Measurements from ENCODE around the gene PLPP3.
"Not testable (repeated sequence)": the region's sequence is repeated elsewhere in the genome, so short reads cannot be mapped to it uniquely, and the experiment has no call there.

PLPP3 gene

DNA sequence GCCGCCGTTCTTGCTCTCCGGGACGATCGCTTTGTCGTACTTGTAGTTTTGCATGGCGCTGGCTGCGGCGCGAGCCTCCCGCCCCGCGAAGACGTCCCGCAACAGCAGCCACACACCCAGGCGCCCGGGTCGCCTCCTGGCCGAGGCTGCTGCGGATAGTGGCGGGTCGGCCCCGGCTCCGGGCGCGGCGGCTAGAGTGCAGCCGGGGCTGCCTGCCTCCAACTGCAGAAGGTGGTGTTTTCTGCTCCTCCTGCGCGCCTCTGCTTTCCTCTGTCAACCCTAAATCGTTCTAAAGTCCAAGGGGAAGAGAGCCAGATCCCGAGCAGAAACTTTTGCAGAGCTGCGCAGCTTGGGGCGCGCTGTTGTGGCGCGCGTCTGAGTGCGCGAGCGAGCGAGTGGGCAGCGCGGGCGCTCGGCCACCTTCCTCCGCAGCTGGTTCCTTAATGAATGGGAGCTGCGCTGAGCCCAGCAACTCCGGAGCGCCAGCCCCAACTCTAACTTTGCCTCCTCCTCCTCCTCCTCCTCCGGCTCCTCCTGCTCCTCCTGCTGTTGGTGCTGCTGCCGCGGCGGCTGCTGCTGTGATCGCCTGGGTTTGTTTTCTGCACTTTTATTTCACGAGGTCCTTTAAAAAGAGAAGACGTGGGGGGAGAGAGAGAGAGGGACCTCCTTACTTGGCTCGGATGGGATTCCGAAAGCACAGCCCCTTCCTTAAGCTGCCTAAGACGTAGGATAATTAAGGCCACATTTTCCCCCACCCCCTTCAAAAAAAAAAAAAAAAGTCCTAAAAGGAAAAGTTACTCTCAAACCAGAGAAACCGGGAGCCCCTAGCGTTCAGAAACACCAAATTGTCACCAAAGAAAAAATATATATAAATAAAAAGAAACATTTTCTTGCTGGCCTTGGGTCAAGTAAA, at the start of gene PLPP3:
Gene PLPP3, minus strand, starts transcription at position 601 of the 913 bp plus-strand sequence. Its CDS starts 547 bp downstream, at position 54.
- H3K9me3 Mint-ChIP-seq: no peaks in the 10 kb centered on the region
- H3K36me3 Mint-ChIP-seq: no peaks in the 10 kb centered on the region
- DNase-seq (peak; percentile 40), ATAC-seq (replicated peaks) (peak; percentile 50 to 62)
- H3K4me3 Mint-ChIP-seq: peak within 1 kb of the TSS; percentile 86 to 90
- peak within 1 kb of the TSS; percentile 63 for H3K27ac Mint-ChIP-seq
- peaks cover 19 to 28% of the 10 kb centered on the region in 2 donors for H3K4me1 Mint-ChIP-seq
- peaks cover 0 to 4% of the 10 kb centered on the region in 2 donors for H3K27me3 Mint-ChIP-seq

DNA sequence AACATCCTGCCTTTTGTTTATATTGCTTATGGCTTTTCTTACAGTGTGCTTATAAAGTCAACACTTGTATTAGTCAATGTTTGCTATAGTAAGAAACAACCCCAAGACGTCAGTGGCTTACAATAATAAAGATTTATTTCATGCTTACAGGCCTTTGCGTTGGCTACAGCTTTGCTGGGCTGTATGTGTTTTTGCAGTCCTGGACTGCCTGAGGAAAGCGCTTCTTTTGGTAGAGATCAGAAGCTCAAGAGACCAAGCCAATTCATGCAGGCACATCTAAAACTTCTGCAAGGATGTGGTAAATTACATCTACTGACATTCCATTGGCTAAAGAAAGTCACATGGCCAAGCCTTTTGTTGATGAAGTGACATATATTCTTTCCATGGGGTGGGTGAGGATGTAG, 48.3 kb upstream of the PLPP3 start:
- ATAC-seq (replicated peaks) (no peak), DNase-seq (no peak)
- H3K9me3 Mint-ChIP-seq: peaks cover 0 to 2% of the 10 kb centered on the region in 2 donors
- H3K4me1 Mint-ChIP-seq: no peaks in the 10 kb centered on the region
- H3K27ac Mint-ChIP-seq: no peak overlapping the region
- H3K4me3 Mint-ChIP-seq: no peak overlapping the region
- H3K36me3 Mint-ChIP-seq: no peaks in the 10 kb centered on the region
- H3K27me3 Mint-ChIP-seq: peaks cover 21 to 29% of the 10 kb centered on the region in 2 donors

DNA sequence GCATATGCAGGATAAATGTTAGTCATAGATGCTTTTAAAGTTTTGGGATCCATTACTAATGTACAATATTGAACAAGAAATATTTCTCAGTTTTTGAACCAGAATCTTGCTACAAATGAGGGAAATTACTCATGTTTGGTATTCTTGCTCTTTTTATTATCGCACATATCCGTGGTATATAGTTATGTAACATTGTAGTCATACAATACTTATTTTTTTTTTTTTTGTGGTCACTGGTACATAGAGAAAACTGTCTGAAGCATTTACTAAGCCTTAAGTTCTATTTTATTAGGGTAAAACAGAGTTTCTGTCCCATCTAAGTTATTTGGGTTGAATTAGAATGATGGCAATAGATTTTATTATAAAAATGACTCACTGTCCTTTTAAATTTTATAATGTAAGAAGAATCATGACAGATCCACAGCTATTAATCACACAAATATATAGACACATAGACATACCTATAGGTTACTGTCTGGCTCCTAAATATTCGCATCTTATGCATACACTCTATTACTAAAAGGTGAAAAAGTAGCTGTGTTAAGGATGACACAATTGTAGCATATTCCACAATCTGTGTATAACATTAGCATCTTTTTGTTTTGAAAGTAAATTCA, 47.8 kb upstream of the PLPP3 start:
- no peak overlapping the region for H3K27ac Mint-ChIP-seq
- DNase-seq: no peak
- no peak for ATAC-seq (replicated peaks)
- no peaks in the 10 kb centered on the region for H3K36me3 Mint-ChIP-seq
- peaks cover 16 to 29% of the 10 kb centered on the region in 2 donors for H3K27me3 Mint-ChIP-seq
- no peaks in the 10 kb centered on the region for H3K4me1 Mint-ChIP-seq
- peaks cover 0 to 5% of the 10 kb centered on the region in 2 donors for H3K9me3 Mint-ChIP-seq
- H3K4me3 Mint-ChIP-seq: no peak overlapping the region

DNA sequence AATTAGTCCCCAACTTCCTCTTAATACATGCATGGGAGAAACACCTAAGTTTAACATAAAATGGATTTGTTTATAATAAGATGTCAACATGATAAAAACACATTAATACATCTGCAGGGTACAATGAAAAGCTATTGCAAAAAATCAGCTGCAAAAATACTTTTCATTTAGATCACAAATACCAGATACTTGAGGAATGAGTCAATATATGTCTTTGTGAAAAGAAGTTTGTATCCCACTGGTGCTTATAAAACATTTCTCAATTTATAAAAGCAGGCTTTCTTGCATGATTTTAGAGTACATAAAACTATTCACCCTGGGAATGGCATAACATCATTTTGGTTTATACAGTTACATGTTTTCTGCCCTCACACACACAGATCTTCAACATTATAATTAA, 47.2 kb upstream of the PLPP3 start:
- H3K4me1 Mint-ChIP-seq: no peaks in the 10 kb centered on the region
- H3K27ac Mint-ChIP-seq: no peak overlapping the region
- ATAC-seq (replicated peaks) (no peak), DNase-seq (no peak)
- peaks cover 0 to 5% of the 10 kb centered on the region in 2 donors for H3K9me3 Mint-ChIP-seq
- H3K27me3 Mint-ChIP-seq: peaks cover 20 to 29% of the 10 kb centered on the region in 2 donors
- H3K4me3 Mint-ChIP-seq: no peak overlapping the region
- no peaks in the 10 kb centered on the region for H3K36me3 Mint-ChIP-seq

DNA sequence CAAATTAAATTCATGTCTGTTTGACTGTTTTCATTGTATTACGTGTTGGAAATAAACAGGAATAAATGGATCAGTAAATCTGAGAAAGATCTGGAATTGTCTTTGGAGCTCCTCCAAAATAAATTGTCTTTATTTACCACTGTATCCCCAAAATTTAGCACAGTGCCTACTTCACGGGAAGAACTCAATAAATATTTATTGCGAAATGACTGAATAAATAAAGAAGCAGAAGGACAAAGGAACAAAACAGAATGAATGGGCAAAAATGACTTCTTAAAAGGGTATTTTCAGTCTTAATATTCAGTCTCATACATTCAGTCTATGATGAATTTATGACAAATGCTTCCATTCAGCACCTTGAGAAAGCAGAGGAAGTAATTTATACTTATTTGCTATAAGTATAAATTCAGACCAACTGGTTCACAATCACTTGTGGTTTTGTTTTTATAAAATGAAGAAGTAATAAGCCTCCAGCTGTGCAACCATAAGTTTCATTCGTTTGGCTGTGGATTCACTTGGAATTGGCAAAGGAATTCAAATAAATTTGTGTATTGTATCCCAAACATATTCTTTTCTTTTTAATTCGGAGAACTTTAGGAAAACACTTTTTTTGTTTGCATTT, 46.6 kb upstream of the PLPP3 start:
- Mint-ChIP-seq H3K9me3 (peaks cover 1 to 5% of the 10 kb centered on the region in 2 donors), H3K27me3 (peaks cover 20 to 29% of the 10 kb centered on the region in 2 donors), H3K4me1 (no peaks in the 10 kb centered on the region), H3K27ac (no peak overlapping the region), H3K4me3 (no peak overlapping the region), H3K36me3 (no peaks in the 10 kb centered on the region)
- ATAC-seq (replicated peaks) (no peak), DNase-seq (no peak)

DNA sequence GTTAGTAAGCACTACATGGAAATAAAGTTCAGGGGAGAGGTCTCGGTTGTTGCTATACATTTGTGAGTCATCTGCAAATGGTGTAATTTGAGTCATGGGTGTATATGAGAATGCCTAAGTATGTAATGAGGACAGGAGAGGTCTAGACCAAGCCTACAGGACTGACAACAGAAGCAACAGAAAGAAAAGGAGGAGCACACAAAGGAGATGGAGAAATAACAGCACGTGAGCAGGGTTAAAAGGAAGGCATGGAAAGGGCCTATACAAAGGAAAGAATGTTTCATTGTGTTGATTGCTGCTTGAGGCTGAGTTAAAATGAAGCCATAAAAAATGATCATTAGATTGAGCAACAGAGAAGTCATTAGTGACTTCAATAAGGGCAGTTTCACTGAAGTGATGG, 37.8 kb upstream of the PLPP3 start:
- H3K4me3 Mint-ChIP-seq: no peak overlapping the region
- no peak overlapping the region for H3K27ac Mint-ChIP-seq
- no peak for DNase-seq
- ATAC-seq (replicated peaks): no peak
- no peaks in the 10 kb centered on the region for H3K4me1 Mint-ChIP-seq
- H3K27me3 Mint-ChIP-seq: peaks cover 8 to 15% of the 10 kb centered on the region in 2 donors
- H3K36me3 Mint-ChIP-seq: no peaks in the 10 kb centered on the region
- H3K9me3 Mint-ChIP-seq: peaks cover 0 to 5% of the 10 kb centered on the region in 2 donors

DNA sequence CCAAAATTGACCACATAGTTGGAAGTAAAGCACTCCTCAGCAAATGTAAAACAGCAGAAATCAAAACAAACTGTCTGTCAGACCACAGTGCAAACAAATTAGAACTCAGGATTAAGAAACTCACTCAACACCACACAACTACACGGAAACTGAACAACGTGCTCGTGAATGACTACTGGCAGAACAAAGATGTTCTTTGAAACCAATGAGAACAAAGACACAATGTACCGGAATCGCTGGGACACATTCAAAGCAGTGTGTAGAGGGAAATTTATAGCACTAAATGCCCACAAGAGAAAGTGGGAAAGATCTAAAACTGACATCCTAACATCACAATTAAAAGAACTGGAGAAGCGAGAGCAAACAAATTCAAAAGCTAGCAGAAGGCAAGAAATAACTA, 31.4 kb upstream of the PLPP3 start:
- not testable (repeated sequence) for H3K4me1 Mint-ChIP-seq; H3K4me3 Mint-ChIP-seq; ATAC-seq (replicated peaks)

DNA sequence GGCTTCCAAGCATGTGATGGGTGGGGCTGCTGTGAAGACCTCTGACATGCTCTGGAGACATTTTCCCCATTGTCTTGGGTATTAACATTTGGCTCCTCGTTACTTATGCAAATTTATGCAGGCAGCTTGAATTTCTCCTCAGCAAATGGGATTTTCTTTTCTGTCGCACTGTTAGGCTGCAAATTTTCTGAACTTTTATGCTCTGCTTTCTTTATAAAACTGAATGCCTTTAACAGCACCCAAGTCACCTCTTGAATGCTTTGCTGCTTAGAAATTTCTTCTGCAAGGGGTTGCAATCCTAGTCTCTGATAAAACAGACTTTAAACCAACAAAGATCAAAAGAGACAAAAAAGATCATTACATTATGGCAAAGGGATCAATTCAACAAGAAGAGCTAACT, 30.7 kb upstream of the PLPP3 start:
- H3K4me1 Mint-ChIP-seq; DNase-seq; H3K36me3 Mint-ChIP-seq; ATAC-seq (replicated peaks); H3K27ac Mint-ChIP-seq; H3K4me3 Mint-ChIP-seq: not testable (repeated sequence)
- Mint-ChIP-seq H3K9me3 (peaks cover 0 to 11% of the 10 kb centered on the region in 2 donors), H3K27me3 (peaks cover 12 to 33% of the 10 kb centered on the region in 2 donors)

More for the DNA sequence above, 31.4 kb upstream of the PLPP3 start:
- H3K36me3 Mint-ChIP-seq, DNase-seq, H3K27ac Mint-ChIP-seq: not testable (repeated sequence)
- H3K27me3 Mint-ChIP-seq: peaks cover 8 to 35% of the 10 kb centered on the region in 2 donors
- peaks cover 0 to 11% of the 10 kb centered on the region in 2 donors for H3K9me3 Mint-ChIP-seq

DNA sequence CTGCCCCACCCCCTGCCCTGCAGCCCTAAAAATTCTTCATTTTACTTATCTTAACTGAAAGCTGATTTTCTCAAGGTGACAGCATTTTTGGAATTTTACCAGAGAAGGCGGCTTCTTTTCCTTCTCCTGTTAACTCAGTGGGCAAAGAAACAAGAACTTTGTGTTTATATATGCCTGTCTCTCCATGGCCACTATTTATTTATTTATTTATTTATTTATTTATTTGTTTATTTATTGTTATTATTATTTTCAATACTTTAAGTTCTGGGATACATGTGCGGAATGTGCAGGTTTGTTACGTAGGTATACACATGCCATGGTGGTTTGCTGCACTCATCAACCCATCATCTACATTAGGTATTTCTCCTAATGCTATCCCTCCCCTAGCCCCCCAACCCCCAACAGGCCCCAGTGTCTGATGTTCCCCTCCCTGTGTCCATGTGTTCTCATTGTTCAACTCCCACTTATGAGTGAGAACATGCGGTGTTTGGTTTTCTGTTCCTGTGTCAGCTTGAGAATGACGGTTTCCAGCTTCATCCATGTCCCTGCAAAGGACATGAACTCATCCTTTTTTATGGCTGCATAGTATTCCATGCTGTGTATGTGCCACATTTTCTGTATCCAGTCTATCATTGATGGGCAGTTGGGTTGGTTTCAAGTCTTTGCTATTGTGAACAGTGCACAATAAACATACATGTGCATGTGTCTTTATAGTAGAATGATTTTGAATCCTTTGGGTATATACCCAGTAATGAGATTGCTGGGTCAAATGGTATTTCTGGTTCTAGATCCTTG, 16.2 kb upstream of the PLPP3 start:
- not testable (repeated sequence) for H3K27ac Mint-ChIP-seq; DNase-seq; ATAC-seq (replicated peaks); H3K4me1 Mint-ChIP-seq; H3K36me3 Mint-ChIP-seq; H3K9me3 Mint-ChIP-seq; H3K4me3 Mint-ChIP-seq
- H3K27me3 Mint-ChIP-seq: peaks cover 8 to 20% of the 10 kb centered on the region in 2 donors

DNA sequence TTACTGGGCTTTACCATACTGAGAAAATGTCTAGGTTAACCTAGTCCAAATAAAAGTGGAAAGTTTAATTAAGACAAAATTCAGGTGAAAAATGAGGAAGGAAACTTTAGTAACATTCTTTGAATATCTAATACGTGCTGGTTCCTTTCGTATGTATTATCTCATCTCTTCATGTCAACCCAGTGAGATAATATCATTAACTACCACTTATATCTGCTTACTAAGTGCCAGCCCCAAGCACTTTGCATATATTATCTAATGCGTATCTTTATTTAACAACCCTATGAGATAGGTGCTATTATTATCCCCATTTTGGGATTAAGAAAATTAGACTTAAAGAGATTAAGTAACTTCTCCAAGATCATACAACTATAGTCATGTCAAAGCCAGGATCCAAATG, 12.5 kb upstream of the PLPP3 start:
- Mint-ChIP-seq H3K27me3 (peaks cover 0 to 14% of the 10 kb centered on the region in 2 donors), H3K27ac (no peak overlapping the region), H3K4me3 (no peak overlapping the region), H3K4me1 (no peaks in the 10 kb centered on the region), H3K36me3 (no peaks in the 10 kb centered on the region), H3K9me3 (peaks cover 0 to 3% of the 10 kb centered on the region in 2 donors)
- DNase-seq (no peak), ATAC-seq (replicated peaks) (no peak)

DNA sequence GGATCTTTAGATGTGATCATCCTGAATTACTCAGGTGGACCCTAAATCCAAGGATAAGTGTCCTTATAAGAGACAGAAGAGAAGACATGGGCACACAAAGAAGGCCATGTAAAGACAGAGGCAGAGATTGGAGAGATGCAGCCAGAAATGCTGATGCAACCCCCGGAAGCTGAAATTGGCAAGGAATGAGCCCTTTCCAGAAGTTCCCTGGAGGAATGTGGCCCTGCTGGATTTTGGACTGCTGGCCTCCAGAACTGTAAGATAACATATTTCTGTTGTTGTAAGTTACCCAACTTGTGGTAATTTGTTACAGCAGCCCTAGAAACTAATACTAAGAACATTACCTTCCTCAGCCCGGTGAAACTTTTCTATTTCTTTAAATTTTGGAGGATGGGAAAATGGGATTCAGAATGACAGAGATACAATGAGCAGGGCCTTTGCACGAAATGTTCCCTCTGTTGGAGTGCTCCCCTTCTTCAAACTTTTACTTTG, 11.2 kb upstream of the PLPP3 start:
- Mint-ChIP-seq H3K36me3 (no peaks in the 10 kb centered on the region), H3K4me1 (no peaks in the 10 kb centered on the region), H3K9me3 (no peaks in the 10 kb centered on the region), H3K27ac (no peak overlapping the region), H3K27me3 (peaks cover 5 to 7% of the 10 kb centered on the region in 2 donors), H3K4me3 (no peak overlapping the region)
- ATAC-seq (replicated peaks) (no peak), DNase-seq (no peak)

DNA sequence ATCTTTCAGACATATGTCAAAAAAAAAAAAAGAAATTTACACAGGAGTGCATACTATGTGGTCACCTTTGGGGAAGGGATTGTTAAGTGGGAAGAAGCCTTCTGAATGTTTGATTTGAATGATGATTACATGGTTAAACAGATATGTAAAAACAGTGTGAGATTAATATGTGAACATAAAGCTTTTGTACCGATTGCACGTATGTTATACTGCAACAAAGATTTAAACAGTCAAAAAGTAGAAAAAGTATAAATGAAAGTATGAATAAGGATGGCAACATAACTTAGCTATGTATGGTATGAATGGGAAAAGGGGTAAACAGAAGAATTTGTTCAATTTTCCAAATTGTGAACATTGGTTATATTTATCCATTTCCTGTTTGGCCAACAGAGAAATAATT, 10.0 kb upstream of the PLPP3 start:
- Mint-ChIP-seq H3K36me3 (no peaks in the 10 kb centered on the region), H3K27ac (no peak overlapping the region)
- no peak for DNase-seq

DNA sequence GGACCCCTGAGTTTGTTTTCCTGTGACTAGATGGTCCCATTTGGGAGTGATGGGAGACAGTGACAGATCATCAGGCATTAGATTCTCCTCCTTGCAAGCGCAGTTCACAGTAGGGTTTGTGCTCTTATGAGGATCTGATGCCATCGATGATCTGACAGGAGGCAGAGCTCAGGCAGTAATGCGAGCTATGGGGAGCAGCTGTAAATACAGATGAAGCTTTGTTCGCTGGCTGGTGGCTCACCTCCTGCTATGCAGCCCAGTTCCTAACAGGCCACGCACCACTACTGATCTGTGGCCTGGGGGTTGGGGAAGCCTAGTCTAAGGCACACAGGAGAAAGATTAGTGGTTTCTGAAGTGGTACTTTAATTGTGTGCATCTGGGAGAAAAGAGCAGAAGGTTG, 7.1 kb upstream of the PLPP3 start:
- peaks cover 5 to 6% of the 10 kb centered on the region in 2 donors for H3K27me3 Mint-ChIP-seq
- no peak for DNase-seq
- no peak overlapping the region for H3K27ac Mint-ChIP-seq
- H3K4me1 Mint-ChIP-seq: peaks cover 0 to 2% of the 10 kb centered on the region in 2 donors
- ATAC-seq (replicated peaks): no peak
- no peak overlapping the region for H3K4me3 Mint-ChIP-seq
- H3K36me3 Mint-ChIP-seq: no peaks in the 10 kb centered on the region
- no peaks in the 10 kb centered on the region for H3K9me3 Mint-ChIP-seq

More for the DNA sequence above, 10.0 kb upstream of the PLPP3 start:
- Mint-ChIP-seq H3K27me3 (peaks cover 5 to 7% of the 10 kb centered on the region in 2 donors), H3K9me3 (no peaks in the 10 kb centered on the region), H3K4me3 (no peak overlapping the region), H3K4me1 (peaks cover 0 to 2% of the 10 kb centered on the region in 2 donors)
- no peak for ATAC-seq (replicated peaks)
